ENCODE data around the gene BMPR1B.
"Not testable (repeated sequence)": the region's sequence is repeated elsewhere in the genome, so short reads cannot be mapped to it uniquely, and the experiment has no call there.

DNA sequence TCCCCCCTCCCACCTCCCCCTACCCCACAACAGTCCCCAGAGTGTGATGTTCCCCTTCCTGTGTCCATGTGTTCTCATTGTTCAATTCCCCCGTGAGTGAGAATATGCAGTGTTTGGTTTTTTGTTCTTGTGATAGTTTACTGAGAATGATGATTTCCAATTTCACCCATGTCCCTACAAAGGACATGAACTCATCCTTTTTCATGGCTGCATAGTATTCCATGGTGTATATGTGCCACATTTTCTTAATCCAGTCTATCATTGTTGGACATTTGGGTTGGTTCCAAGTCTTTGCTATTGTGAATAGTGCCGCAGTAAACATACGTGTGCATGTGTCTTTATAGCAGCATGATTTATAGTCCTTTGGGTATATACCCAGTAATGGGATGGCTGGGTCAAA, 413.6 kb downstream of the BMPR1B start:
- TF ChIP-seq, protein P1, sequence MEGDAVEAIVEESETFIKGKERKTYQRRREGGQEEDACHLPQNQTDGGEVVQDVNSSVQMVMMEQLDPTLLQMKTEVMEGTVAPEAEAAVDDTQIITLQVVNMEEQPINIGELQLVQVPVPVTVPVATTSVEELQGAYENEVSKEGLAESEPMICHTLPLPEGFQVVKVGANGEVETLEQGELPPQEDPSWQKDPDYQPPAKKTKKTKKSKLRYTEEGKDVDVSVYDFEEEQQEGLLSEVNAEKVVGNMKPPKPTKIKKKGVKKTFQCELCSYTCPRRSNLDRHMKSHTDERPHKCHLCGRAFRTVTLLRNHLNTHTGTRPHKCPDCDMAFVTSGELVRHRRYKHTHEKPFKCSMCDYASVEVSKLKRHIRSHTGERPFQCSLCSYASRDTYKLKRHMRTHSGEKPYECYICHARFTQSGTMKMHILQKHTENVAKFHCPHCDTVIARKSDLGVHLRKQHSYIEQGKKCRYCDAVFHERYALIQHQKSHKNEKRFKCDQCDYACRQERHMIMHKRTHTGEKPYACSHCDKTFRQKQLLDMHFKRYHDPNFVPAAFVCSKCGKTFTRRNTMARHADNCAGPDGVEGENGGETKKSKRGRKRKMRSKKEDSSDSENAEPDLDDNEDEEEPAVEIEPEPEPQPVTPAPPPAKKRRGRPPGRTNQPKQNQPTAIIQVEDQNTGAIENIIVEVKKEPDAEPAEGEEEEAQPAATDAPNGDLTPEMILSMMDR (IDR thresholded peaks at IDR 0.05) = not testable (repeated sequence)
- TF ChIP-seq POLR2A, POLR2AphosphoS5 (IDR thresholded peaks at IDR 0.05): not testable (repeated sequence)

Measured in prostate gland (tissue), 2 donors.